Mesenchymal stem cell (in vitro differentiated cells and primary cell): Measurements from ENCODE around the gene SPTBN1.

Experiments used
- DNase-seq: peaks from one replicate; pipeline ENCODE4 v3.0.0-alpha.2; 2013
- H2AFZ ChIP-seq: one replicate; pipeline ENCODE4 v1.6.1; 2013; ENCODE audit warnings: low read depth, mild to moderate bottlenecking, control low read depth, inconsistent platforms, low read length, moderate library complexity
- H2AK5ac ChIP-seq: 2 replicates; pipeline ENCODE4 v1.6.1; 2013; ENCODE audit warnings: low read length, moderate library complexity, mild to moderate bottlenecking, inconsistent platforms; ENCODE audit not compliant: severe bottlenecking
- H2BK120ac ChIP-seq: one replicate; pipeline ENCODE4 v1.6.1; 2013; ENCODE audit warnings: low read depth, mild to moderate bottlenecking, inconsistent platforms, low read length, moderate library complexity
- H2BK12ac ChIP-seq, 2 experiments: one replicate each; pipeline ENCODE4 v1.6.1; 2013; ENCODE audit warnings: inconsistent platforms in 2 of 2, low read length in 2 of 2, mild to moderate bottlenecking in 2 of 2, moderate library complexity in 2 of 2, control low read depth in 1 of 2
- H2BK15ac ChIP-seq: one replicate; pipeline ENCODE4 v1.6.1; 2013; ENCODE audit warnings: mild to moderate bottlenecking, low read depth, inconsistent platforms; ENCODE audit not compliant: poor library complexity, severe bottlenecking
- H2BK5ac ChIP-seq: 2 replicates; pipeline ENCODE4 v1.6.1; 2013; ENCODE audit warnings: low read depth, mild to moderate bottlenecking, low read length, control low read depth, inconsistent platforms; ENCODE audit not compliant: poor library complexity, severe bottlenecking
- H3K14ac ChIP-seq, 2 experiments: one replicate each; pipeline ENCODE4 v1.6.1; 2013; ENCODE audit warnings: inconsistent platforms in 2 of 2, low read length in 2 of 2, control low read depth in 1 of 2, mild to moderate bottlenecking in 1 of 2, moderate library complexity in 1 of 2
- H3K18ac ChIP-seq, 2 experiments: one replicate each; pipeline ENCODE4 v1.6.1; 2013; ENCODE audit warnings: inconsistent platforms in 2 of 2, low read length in 2 of 2, control low read depth in 1 of 2, low read depth in 1 of 2, mild to moderate bottlenecking in 1 of 2
- H3K23ac ChIP-seq, 2 experiments: one replicate each; pipeline ENCODE4 v1.6.1; 2013; ENCODE audit warnings: inconsistent platforms in 2 of 2, low read length in 2 of 2, mild to moderate bottlenecking in 2 of 2, moderate library complexity in 2 of 2, control low read depth in 1 of 2
- H3K27ac ChIP-seq: 2 replicates; pipeline ENCODE4 v1.5.1; 2013; ENCODE audit warnings: mild to moderate bottlenecking, moderate library complexity, low read length, control low read depth, inconsistent platforms; ENCODE audit not compliant: poor library complexity, severe bottlenecking
- H3K27me3 ChIP-seq, 2 experiments: 2 replicates each; pipeline versions ENCODE4 v1.6.1 to v1.7.0; 2013; ENCODE audit warnings: low read length in 2 of 2, mild to moderate bottlenecking in 2 of 2, moderate library complexity in 2 of 2, control low read depth in 1 of 2, inconsistent platforms in 1 of 2; ENCODE audit not compliant: control insufficient read depth in 1 of 2, insufficient read depth in 1 of 2
- H3K36me3 ChIP-seq, 2 experiments: 2 replicates each; pipeline versions ENCODE4 v1.6.1 to v1.7.0; 2013; ENCODE audit warnings: low read length in 2 of 2, control low read depth in 1 of 2, inconsistent platforms in 1 of 2, low read depth in 1 of 2, mild to moderate bottlenecking in 1 of 2; ENCODE audit not compliant: insufficient read depth in 2 of 2, control insufficient read depth in 1 of 2
- H3K4ac ChIP-seq, 2 experiments: one replicate each; pipeline ENCODE4 v1.6.1; 2013; ENCODE audit warnings: inconsistent platforms in 2 of 2, low read length in 2 of 2, mild to moderate bottlenecking in 2 of 2, moderate library complexity in 2 of 2, control low read depth in 1 of 2, low read depth in 1 of 2
- H3K4me1 ChIP-seq: 2 replicates; pipeline ENCODE4 v1.6.1; 2013; ENCODE audit warnings: low read depth, low read length, control low read depth; ENCODE audit not compliant: control insufficient read depth, insufficient read depth
- H3K4me2 ChIP-seq: 2 replicates; pipeline ENCODE4 v1.6.1; 2013; ENCODE audit warnings: low read length, mild to moderate bottlenecking, inconsistent platforms; ENCODE audit not compliant: poor library complexity, severe bottlenecking
- H3K4me3 ChIP-seq, 2 experiments: 2 replicates each; pipeline versions ENCODE4 v1.5.1 to v1.7.0; 2013; ENCODE audit warnings: low read length in 2 of 2, mild to moderate bottlenecking in 2 of 2, control low read depth in 1 of 2, low read depth in 1 of 2; ENCODE audit not compliant: insufficient read depth in 1 of 2
- H3K79me1 ChIP-seq: replicated peaks from 2 replicates; pipeline ENCODE4 v1.6.1; 2013; ENCODE audit warnings: mild to moderate bottlenecking, control low read depth, low read length, inconsistent platforms; ENCODE audit not compliant: poor library complexity, severe bottlenecking
- H3K9ac ChIP-seq: 2 replicates; pipeline ENCODE4 v1.7.0; 2013; ENCODE audit warnings: mild to moderate bottlenecking, low read length, moderate library complexity
- H3K9me3 ChIP-seq: 2 replicates; pipeline ENCODE4 v1.7.0; 2013; ENCODE audit warnings: mild to moderate bottlenecking, low read length; ENCODE audit not compliant: control insufficient read depth
- H4K8ac ChIP-seq: one replicate; pipeline ENCODE4 v1.6.1; 2013; ENCODE audit warnings: inconsistent platforms, mild to moderate bottlenecking, low read length, moderate library complexity
- H4K91ac ChIP-seq: one replicate; pipeline ENCODE4 v1.6.1; 2013; ENCODE audit warnings: mild to moderate bottlenecking, low read length, inconsistent platforms
- WGBS: methylation state at CpG from one replicate; pipeline ENCODE4 v1.1.7; 2013; ENCODE audit warnings: mixed read lengths; 5-methylcytosine and 5-hydroxymethylcytosine counted together

The SPTBN1 gene

DNA sequence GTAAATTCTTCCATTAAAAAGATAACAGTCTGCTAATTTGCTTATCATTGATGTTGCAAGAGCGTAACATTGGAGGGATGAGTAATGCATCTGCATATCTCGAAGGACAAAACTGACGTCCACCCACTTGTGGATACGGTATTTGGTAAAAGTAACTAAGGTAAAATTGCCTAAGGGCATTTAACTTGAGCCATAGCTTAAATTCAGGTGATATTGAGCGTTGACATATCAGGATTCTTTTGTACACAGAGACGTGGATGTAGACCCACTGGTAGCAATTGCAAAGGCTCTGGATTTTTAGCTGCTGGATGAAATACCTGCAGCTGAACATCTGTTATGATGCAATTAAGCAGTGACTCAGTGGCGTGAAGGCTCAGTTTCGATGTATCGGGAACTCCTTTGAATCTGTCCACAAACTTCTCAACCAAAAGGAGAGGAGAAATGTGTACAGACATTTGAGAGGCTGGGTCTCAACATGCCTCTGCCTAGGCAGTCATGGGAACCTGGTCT lies 119.3 kb downstream of the SPTBN1 start:
- peaks cover 25% of the 10 kb centered on the region for H3K4me1 ChIP-seq
- no peak overlapping the region for H4K8ac ChIP-seq
- no peak overlapping the region for H3K18ac ChIP-seq
- H3K4ac ChIP-seq = no peak overlapping the region
- no peak overlapping the region for H2BK5ac ChIP-seq
- no peak overlapping the region for H3K23ac ChIP-seq
- H3K27ac ChIP-seq = peak overlapping the region; percentile 80
- no peaks in the 10 kb centered on the region for H3K27me3 ChIP-seq
- H3K14ac ChIP-seq = no peak overlapping the region
- DNase-seq = peak; percentile 61
- H3K4me3 ChIP-seq = no peak overlapping the region
- no peak overlapping the region for H2BK15ac ChIP-seq
- peak overlapping the region in 1 of 2 experiments; percentile 42 for H2BK12ac ChIP-seq
- WGBS = 73% methylated on average over 9 of the region's 9 CpGs
- no peak overlapping the region for H2AFZ ChIP-seq
- no peak overlapping the region for H2BK120ac ChIP-seq
- H2AK5ac ChIP-seq = peak overlapping the region; percentile 9
- no peaks in the 10 kb centered on the region for H3K9me3 ChIP-seq
- H3K4me2 ChIP-seq = no peak overlapping the region
- H3K79me1 ChIP-seq = no peaks in the 10 kb centered on the region
- H4K91ac ChIP-seq = no peak overlapping the region
- no peak overlapping the region for H3K9ac ChIP-seq
- peaks cover 8 to 9% of the 10 kb centered on the region in 2 experiments for H3K36me3 ChIP-seq

GRCh38 chr2:54577035-54577434 lies 120.9 kb downstream of the SPTBN1 start:
- no peak overlapping the region for H4K91ac ChIP-seq
- H2BK15ac ChIP-seq = no peak overlapping the region
- H3K4me2 ChIP-seq = no peak overlapping the region
- no peak overlapping the region for H3K14ac ChIP-seq
- no peak overlapping the region for H2AFZ ChIP-seq
- no peak overlapping the region for H3K27ac ChIP-seq
- no peak overlapping the region for H3K18ac ChIP-seq
- no peak overlapping the region for H2BK5ac ChIP-seq
- no peak overlapping the region for H4K8ac ChIP-seq
- no peaks in the 10 kb centered on the region for H3K79me1 ChIP-seq
- H3K9ac ChIP-seq = no peak overlapping the region
- no peaks in the 10 kb centered on the region for H3K9me3 ChIP-seq
- H3K36me3 ChIP-seq = peaks cover 8 to 9% of the 10 kb centered on the region in 2 experiments
- H2BK120ac ChIP-seq = no peak overlapping the region
- no peak overlapping the region for H2BK12ac ChIP-seq
- H3K4me1 ChIP-seq = peaks cover 28% of the 10 kb centered on the region
- H3K4ac ChIP-seq = no peak overlapping the region
- 97% methylated on average over 3 of the region's 3 CpGs for WGBS
- no peak overlapping the region for H3K23ac ChIP-seq
- H2AK5ac ChIP-seq = no peak overlapping the region
- H3K27me3 ChIP-seq = no peaks in the 10 kb centered on the region
- H3K4me3 ChIP-seq = no peak overlapping the region
- no peak for DNase-seq

- no peak overlapping the region for H3K4me3 ChIP-seq
- no peak overlapping the region for H4K8ac ChIP-seq
Observed at GRCh38 chr2:54577944-54578647, 122.0 kb downstream of the SPTBN1 start.

GRCh38 chr2:54578648-54579045 lies 122.5 kb downstream of the SPTBN1 start:
- Histone ChIP-seq H4K8ac (no peak overlapping the region), H3K27ac (no peak overlapping the region), H3K23ac (no peak overlapping the region), H3K9me3 (no peaks in the 10 kb centered on the region), H2BK120ac (no peak overlapping the region), H3K18ac (no peak overlapping the region), H2BK15ac (no peak overlapping the region), H3K4me3 (no peak overlapping the region), H3K4me2 (no peak overlapping the region), H2AFZ (no peak overlapping the region), H3K14ac (no peak overlapping the region), H2BK5ac (no peak overlapping the region), H3K36me3 (peaks cover 10 to 14% of the 10 kb centered on the region in 2 experiments), H3K27me3 (no peaks in the 10 kb centered on the region), H2BK12ac (no peak overlapping the region), H3K4ac (no peak overlapping the region), H3K79me1 (no peaks in the 10 kb centered on the region), H4K91ac (no peak overlapping the region), H2AK5ac (no peak overlapping the region), H3K4me1 (peaks cover 25% of the 10 kb centered on the region), H3K9ac (no peak overlapping the region)
- no peak for DNase-seq

More at GRCh38 chr2:54577944-54578647, 122.0 kb downstream of the SPTBN1 start:
- Histone ChIP-seq H3K27ac (no peak overlapping the region), H3K18ac (no peak overlapping the region), H3K4ac (no peak overlapping the region), H3K4me1 (peaks cover 28% of the 10 kb centered on the region), H3K14ac (no peak overlapping the region), H3K4me2 (no peak overlapping the region), H2BK120ac (no peak overlapping the region), H4K91ac (no peak overlapping the region), H2BK15ac (no peak overlapping the region), H3K9ac (no peak overlapping the region), H3K23ac (no peak overlapping the region), H3K79me1 (no peaks in the 10 kb centered on the region), H3K27me3 (no peaks in the 10 kb centered on the region), H2AK5ac (no peak overlapping the region), H2AFZ (no peak overlapping the region), H2BK12ac (no peak overlapping the region), H3K36me3 (peaks cover 10 to 11% of the 10 kb centered on the region in 2 experiments), H3K9me3 (no peaks in the 10 kb centered on the region), H2BK5ac (no peak overlapping the region)
- 69% methylated on average over 5 of the region's 6 CpGs for whole genome bisulfite sequencing
- DNase-seq = no peak
